Measurements from ENCODE around the gene KLF16.

KLF16 gene

GRCh38 chr19:1843116-1843515 is 20.3 kb downstream of the KLF16 start:
- DNase-seq (ENCODE audit: low read depth) = no peak

GRCh38 chr19:1841209-1841924 is 22.0 kb downstream of the KLF16 start:
- DNase-seq (ENCODE audit: low read depth) = no peak

DNA sequence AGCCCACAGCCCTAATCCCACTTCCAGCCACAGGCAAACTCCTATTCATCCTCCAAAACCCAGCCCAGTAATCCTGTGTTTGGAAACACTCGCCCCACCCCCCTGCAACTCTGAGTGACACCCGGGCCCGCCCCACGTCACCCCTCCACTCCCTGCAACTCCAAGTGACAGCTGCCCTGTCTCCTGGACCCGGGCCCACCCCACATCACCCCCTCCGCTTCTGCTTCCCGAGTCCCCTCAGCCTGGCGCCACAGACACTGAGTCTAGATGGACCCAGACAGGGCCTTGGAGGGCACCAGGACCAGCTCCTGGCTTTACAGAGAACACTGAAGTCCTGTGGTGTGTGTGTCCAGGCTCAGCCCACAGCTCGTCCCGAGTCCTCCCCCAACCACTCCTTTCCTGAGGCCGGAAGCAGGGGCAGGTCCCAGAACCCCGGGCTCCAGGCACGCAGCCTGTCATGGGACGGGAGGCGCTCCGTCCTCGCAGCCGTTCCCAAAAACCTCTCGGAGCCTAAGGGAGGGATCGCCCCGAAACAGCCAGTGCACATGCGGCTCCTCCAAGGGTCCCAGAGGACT is 22.8 kb downstream of the KLF16 start:
- no peak for DNase-seq (ENCODE audit: low read depth)

DNA sequence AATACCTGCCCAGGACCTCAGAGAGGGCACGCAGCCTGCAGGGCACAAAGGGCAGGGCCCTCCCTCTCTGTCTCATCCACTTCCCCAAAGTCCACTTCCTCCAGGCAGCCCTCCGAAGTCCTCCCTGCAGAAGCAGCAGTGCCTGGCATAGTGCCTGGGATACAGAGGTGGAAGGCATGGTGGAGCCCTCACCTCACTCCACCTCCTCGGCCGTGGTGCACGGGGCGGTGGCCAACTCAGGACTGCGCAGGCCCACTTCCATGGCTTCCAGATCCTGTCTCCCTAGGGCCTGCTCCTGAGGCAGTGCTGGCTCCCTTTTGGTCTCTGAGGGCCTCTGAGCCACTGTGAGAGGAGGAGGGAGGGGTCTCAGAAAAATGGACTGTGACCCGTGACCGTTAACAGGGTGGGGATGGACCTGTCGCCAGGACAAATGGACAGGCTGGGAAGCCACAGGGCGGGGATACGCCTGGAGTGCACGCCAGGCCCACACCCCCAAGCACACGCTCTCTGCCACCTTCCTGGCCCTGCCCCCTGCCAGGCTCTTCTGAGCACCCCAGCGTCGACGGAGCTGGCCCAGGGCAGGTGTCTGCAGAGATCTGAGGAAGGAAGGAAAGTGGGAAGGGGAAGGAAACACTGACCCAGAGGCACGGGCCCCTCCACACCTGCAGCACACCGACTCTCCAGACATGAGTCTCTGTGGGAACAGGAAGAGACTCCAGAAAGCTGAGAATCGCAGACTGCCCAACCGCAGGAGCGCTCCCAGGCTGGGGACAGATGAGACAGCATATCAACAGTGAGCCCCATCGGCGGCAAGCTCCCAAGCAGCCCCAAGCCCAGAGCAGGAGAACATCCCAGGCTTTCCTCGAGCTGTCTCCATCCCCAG is 23.5 kb downstream of the KLF16 start:
- DNase-seq (ENCODE audit: low read depth) = no peak

DNA sequence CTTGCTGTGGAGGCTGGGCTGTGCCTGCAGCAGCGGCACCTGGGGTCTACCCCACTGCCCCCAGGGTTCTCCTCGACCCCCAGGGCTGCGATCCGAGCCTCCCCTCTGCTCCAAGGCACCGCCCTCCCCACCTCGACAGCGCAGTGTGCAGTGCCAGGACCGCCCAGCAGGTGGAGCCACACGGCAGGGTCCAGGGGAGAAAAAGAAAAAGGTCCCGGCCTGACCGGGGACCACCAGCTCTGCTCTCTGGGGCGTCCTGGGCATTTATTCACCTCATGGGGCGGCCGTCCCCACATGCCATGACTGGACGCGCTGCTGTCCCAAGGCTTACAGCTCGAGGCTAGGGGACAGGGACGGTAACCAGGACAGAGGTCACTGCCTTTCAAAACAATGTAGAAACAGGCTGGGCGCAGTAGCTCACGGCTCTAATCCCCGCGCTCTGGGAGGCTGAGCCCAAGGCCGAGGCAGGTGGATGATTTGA is 25.7 kb downstream of the KLF16 start:
- DNase-seq (ENCODE audit: low read depth) = peak; percentile 41

- no peak for DNase-seq (ENCODE audit: low read depth)
Observed at GRCh38 chr19:1837222-1837565, 26.2 kb downstream of the KLF16 start.

DNA sequence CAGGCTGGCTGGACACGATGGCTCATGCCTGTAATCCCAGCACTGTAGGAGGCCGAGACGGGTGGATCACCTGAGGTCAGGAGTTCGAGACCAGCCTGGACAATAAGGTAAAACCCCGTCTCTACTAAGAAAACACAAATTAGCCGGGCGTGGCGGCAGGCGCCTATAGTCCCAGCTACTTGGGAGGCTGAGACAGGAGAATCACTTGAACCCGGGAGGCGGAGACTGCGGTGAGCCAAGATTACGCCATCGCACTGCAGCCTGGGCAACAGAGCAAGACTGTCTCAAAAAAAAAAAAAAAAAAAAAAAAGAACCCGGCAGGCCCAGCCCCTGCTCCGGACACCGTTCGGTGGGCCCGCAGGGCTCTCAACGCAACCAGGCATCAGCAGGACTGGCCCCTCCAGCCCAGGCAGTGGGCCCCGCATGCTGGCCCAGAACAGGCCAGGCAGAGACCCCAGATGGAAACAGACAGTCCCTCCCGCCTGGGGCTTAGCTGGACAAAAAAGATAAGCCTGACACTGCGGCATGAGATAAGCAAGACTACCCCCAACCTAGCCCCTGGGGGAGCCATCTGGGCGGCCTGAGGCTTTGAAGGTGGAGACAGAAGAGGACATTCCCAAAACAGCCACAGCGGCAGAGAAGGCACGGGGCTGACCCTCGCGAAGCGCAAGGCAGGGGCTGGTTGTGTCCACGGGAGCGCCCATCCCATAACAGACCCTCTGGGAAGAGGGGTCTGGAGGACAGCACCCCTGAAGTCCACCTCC is 26.7 kb downstream of the KLF16 start:
- no peak for DNase-seq (ENCODE audit: low read depth)

DNA sequence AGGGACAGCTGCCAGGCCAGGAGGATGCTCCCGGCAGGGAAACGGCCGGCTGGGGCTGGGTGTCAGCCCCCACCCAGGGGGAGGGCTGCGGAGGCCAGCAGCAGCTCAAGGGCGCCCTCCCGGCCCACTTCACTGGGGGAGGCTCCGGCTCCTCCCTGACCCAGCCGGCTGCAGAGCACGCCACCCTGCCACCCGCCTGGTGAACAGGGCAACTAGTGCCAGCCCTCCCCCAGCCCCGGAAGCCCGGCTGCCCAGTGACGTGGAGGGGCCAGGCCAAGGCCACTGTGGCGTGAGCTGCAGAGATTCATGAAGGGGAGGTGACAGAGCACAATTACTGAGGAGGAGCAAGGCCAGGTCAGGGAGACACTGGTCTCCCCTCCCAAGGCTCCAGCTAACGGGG is 29.8 kb downstream of the KLF16 start:
- no peak for DNase-seq (ENCODE audit: low read depth)

DNA sequence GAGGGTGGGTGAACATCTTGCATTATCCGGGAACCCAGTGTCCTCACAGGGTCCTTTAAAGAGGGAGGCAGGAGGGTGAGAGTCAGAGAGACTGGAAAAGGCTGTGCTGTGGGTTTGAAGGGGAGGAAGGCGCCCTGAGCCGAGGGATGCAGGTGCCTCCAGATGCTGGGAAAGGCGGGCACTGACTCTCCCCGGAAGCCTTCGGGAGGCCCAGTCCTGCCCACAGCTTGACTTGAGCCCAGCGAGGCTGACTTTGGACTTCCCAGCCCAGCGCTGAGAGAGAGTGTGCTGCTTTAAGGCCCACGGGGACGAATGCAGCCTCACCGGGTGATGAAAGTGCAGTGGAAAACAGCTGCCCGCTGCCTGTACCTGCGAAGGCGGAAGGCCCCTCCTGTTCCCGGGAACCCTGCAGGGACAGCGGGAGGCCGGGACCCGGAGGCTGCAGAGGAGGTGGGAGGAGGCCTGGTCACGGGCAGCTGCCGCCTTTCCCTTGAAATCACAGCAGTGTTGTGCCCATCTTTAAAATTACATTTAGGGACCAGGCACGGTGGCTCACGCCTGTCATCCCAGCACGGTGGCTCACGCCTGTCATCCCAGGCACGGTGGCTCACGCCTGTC is 31.2 kb downstream of the KLF16 start:
- DNase-seq (ENCODE audit: low read depth) = no peak

DNA sequence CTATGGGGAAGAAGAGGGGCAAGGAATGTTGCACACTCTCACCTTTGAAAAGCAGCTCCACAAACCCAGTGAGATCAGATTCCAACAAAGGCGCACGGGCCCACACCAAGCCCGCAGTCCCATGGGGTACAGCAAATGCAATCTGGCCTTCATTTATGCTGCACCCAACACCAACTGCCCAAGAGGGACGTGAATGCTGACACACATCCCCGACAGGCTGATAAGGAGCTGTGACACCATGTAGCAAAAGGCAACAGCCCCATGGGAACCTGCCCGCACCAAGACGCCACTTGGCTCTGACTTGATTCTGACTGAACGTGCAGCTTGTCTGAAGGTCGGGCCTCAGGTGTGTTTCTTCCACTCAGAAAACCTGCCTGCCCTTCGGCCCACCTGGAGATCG is 32.4 kb downstream of the KLF16 start:
- no peak for DNase-seq (ENCODE audit: low read depth)

DNA sequence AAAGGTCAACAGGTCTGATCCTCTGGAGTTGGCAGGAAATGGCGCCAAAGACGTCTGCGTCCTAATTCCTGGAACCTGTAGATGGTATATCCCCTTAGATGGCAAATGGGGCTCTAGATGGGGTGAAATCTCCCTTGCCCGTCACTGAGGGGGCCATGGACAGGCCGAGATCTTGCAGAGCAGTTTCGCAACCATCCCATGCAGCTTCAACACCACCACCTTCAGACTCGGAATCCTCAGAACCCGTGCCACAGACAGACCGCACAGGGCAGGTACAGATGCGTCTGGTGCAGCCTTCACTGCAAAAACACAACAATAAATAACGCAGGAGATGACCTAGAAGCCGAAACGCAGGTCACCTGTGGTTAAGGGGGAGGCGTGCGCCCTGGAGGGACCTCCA is 32.8 kb downstream of the KLF16 start:
- no peak for DNase-seq (ENCODE audit: low read depth)

- DNase-seq (ENCODE audit: low read depth) = no peak
Observed at GRCh38 chr19:1829958-1830357, 33.4 kb downstream of the KLF16 start.

- DNase-seq (ENCODE audit: low read depth) = no peak
Observed at GRCh38 chr19:1828279-1829238, 34.8 kb downstream of the KLF16 start.

GRCh38 chr19:1827566-1828278 is 35.7 kb downstream of the KLF16 start:
- no peak for DNase-seq (ENCODE audit: low read depth)

- no peak for DNase-seq (ENCODE audit: low read depth)
Observed at GRCh38 chr19:1826557-1827521, 36.5 kb downstream of the KLF16 start.

DNA sequence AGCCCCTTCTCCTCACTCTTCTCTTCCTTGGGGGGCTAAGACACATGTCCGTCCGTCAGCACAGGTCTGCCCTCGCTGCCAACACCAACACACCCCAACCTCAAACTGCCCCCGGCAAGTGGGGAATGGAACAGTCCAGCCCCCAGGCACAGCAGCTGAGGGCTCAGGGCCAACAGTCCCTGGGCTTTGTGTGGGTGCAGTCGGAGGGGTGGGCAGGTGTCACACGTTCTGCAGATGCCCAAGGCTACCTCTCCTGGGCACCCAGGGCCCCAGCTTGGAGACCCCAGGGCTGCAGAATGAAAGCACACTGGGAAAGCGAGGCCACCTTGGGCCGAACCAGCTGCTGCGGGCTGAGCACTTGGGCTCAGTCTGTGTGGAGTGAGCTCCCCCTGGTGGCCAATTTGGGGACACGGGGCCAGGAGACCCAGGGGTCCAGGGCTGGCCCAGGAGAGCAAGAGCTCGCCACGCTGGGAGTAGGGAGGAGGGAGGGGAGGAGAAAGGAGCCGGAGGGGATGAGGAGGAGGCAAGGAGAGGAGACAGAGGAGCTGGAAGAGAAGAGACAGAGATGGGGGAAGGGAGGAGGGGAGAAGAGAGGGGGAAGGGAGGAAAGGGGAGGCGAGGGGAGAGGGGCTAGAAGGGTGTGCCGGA is 37.3 kb downstream of the KLF16 start:
- peak; percentile 62 for DNase-seq (ENCODE audit: low read depth)

- no peak for DNase-seq (ENCODE audit: low read depth)
Observed at GRCh38 chr19:1824252-1824622, 39.1 kb downstream of the KLF16 start.

- no peak for DNase-seq (ENCODE audit: low read depth)
Observed at GRCh38 chr19:1823539-1824251, 39.7 kb downstream of the KLF16 start.
